Cardiac fibroblast (primary cell): ENCODE results near the gene HSBP1.

Source experiments
- DNase-seq, 2 donors: peaks; one replicate each; pipeline versions ENCODE4 v3.0.0 to v3.0.0-alpha.2; 2010; ENCODE audit warnings: low read depth in 2 of 2
- H3K4me3 ChIP-seq, 2 donors: replicated peaks in 1 of 2; 1 replicate in 1 of 2; 2 replicates in 1 of 2; pipeline ENCODE4 v1.5.1; 2011; ENCODE audit warnings: low read depth in 2 of 2, low read length in 2 of 2, mild to moderate bottlenecking in 2 of 2, moderate library complexity in 1 of 2
- CTCF ChIP-seq: IDR thresholded peaks from one replicate; pipeline ENCODE4 v1.5.1; 2011; ENCODE audit warnings: low read depth, mild to moderate bottlenecking, low read length, inconsistent platforms

The HSBP1 gene

GRCh38 chr16:83807710-83808572 is at the start of gene HSBP1:
TSS of gene HSBP1 (plus strand) at chr16:83807978. CDS start at chr16:83808077, 99 bp downstream.
- peak; percentile 92 to 93 for DNase-seq
- peak within 1 kb of the TSS; percentile 82 to 93 for H3K4me3 ChIP-seq
- TF ChIP-seq CTCF: no peak

GRCh38 chr16:83762141-83762991 is 45.4 kb upstream of the HSBP1 start:
- no peak for TF ChIP-seq CTCF

GRCh38 chr16:83762992-83763358 is 44.8 kb upstream of the HSBP1 start:
- DNase-seq: no peak
- no peak for TF ChIP-seq CTCF
- no peak overlapping the region for H3K4me3 ChIP-seq

More at GRCh38 chr16:83762141-83762991, 45.4 kb upstream of the HSBP1 start:
- no peak for DNase-seq
- no peak overlapping the region for H3K4me3 ChIP-seq

- no peak for TF ChIP-seq CTCF
- DNase-seq: peak in 1 of 2 donors; percentile 4
These were observed 38.8 kb upstream of the HSBP1 start for GRCh38 chr16:83768986-83769385.

GRCh38 chr16:83769397-83770008 is 38.3 kb upstream of the HSBP1 start:
- no peak overlapping the region for H3K4me3 ChIP-seq
- no peak for TF ChIP-seq CTCF
- no peak for DNase-seq

More at GRCh38 chr16:83768986-83769385, 38.8 kb upstream of the HSBP1 start:
- H3K4me3 ChIP-seq: no peak overlapping the region

GRCh38 chr16:83771306-83771942 is 36.4 kb upstream of the HSBP1 start:
- H3K4me3 ChIP-seq: no peak overlapping the region
- DNase-seq: peak in 1 of 2 donors; percentile 39
- TF ChIP-seq CTCF: no peak
